Calu3 (cell line): Measurements from ENCODE around the gene RASSF8. TPM values are rescaled to one million over a fixed set of nuclear protein-coding genes. Genes with fewer than 3 reads are reported as not detected.

Experiments
- BruUV-seq: library from RNA; stranded (reverse); fragments of 400-500 nt; replicated peaks from 2 replicates; lab custom pipeline; 2021; lab: Mats Ljungman, UMichigan
- CTCF ChIA-PET: fragments of 300-600 bp; sonication (Branson Sonifier 250); formaldehyde crosslinking; loops from one replicate; lab custom pipeline; 2022; ENCODE audit warnings: antibody characterized with exemption; lab: Charles Lee
- DNase-seq: peaks from one replicate; pipeline ENCODE4 v3.0.0; 2022
- H3K27ac Mint-ChIP-seq: one replicate; pipeline ENCODE4 v1.8.0; 2022; ENCODE audit warnings: mixed read lengths; ENCODE audit not compliant: unreplicated experiment
- H3K27me3 Mint-ChIP-seq: one replicate; pipeline ENCODE4 v1.8.0; 2022; ENCODE audit warnings: mixed read lengths; ENCODE audit not compliant: unreplicated experiment
- H3K36me3 Mint-ChIP-seq: one replicate; pipeline ENCODE4 v1.8.0; 2022; ENCODE audit warnings: mild to moderate bottlenecking, moderate library complexity, mixed read lengths; ENCODE audit not compliant: insufficient read depth, unreplicated experiment
- H3K4me1 Mint-ChIP-seq: one replicate; pipeline ENCODE4 v1.8.0; 2022; ENCODE audit warnings: mild to moderate bottlenecking, low read depth, mixed read lengths; ENCODE audit not compliant: unreplicated experiment
- H3K4me3 Mint-ChIP-seq: one replicate; pipeline ENCODE4 v1.8.0; 2022; ENCODE audit warnings: mild to moderate bottlenecking, low read depth, moderate library complexity, mixed read lengths; ENCODE audit not compliant: unreplicated experiment
- H3K9me3 Mint-ChIP-seq: one replicate; pipeline ENCODE4 v1.8.0; 2022; ENCODE audit warnings: low read depth, mixed read lengths; ENCODE audit not compliant: unreplicated experiment
- CTCF ChIP-seq: fragments of 200-600 bp; IDR thresholded peaks from one replicate; pipeline ENCODE4 v1.8.0; 2022; ENCODE audit warnings: antibody characterized with exemption; ENCODE audit not compliant: unreplicated experiment
- intact Hi-C: fragments of 100-400 bp; cut with micrococcal nuclease; formaldehyde crosslinking; loops from one replicate; pipeline ENCODE4 v1.10.0; 2022; ENCODE audit not compliant: unreplicated experiment
- total RNA-seq: library from RNA; stranded (reverse); gene quantifications from 2 replicates; pipeline ENCODE4 v1.2.3, GENCODE V29; 2022

Gene RASSF8
- total RNA-seq, 1 experiment from 2014 or later = 26.6 TPM

- peaks cover 30% of the 10 kb centered on the region for H3K4me1 Mint-ChIP-seq
- intact Hi-C loops = no loop called here
- H3K9me3 Mint-ChIP-seq = peaks cover 6% of the 10 kb centered on the region
- H3K36me3 Mint-ChIP-seq = no peaks in the 10 kb centered on the region
- DNase-seq = no peak
- no peak overlapping the region for H3K27ac Mint-ChIP-seq
- H3K4me3 Mint-ChIP-seq = no peak overlapping the region
- CTCF ChIA-PET = no interaction called here
- no peak for TF ChIP-seq CTCF
- no TSS peak for BruUV-seq
- H3K27me3 Mint-ChIP-seq = no peaks in the 10 kb centered on the region
These were observed 51.1 kb downstream of the RASSF8 start for GRCh38 chr12:26009593-26009992.

GRCh38 chr12:26010293-26010821 lies 51.9 kb downstream of the RASSF8 start:
- no peak overlapping the region for H3K4me3 Mint-ChIP-seq
- no peaks in the 10 kb centered on the region for H3K27me3 Mint-ChIP-seq
- no peaks in the 10 kb centered on the region for H3K36me3 Mint-ChIP-seq
- BruUV-seq = no TSS peak
- CTCF ChIA-PET = no interaction called here
- H3K27ac Mint-ChIP-seq = no peak overlapping the region
- DNase-seq = peak; percentile 30
- TF ChIP-seq CTCF = no peak
- peaks cover 30% of the 10 kb centered on the region for H3K4me1 Mint-ChIP-seq
- intact Hi-C loops = no loop called here
- H3K9me3 Mint-ChIP-seq = peaks cover 6% of the 10 kb centered on the region

GRCh38 chr12:26011099-26011498 lies 52.6 kb downstream of the RASSF8 start:
- H3K36me3 Mint-ChIP-seq = no peaks in the 10 kb centered on the region
- peaks cover 6% of the 10 kb centered on the region for H3K9me3 Mint-ChIP-seq
- CTCF ChIA-PET = interaction anchor here (0.6 kb wide), 1 partner anchor 13 kb away, joined by 5 read pairs; no protein-coding TSS in a partner anchor
- BruUV-seq = no TSS peak
- intact Hi-C loops = no loop called here
- H3K4me3 Mint-ChIP-seq = no peak overlapping the region
- no peak for DNase-seq
- no peaks in the 10 kb centered on the region for H3K27me3 Mint-ChIP-seq
- no peak overlapping the region for H3K27ac Mint-ChIP-seq
- peaks cover 30% of the 10 kb centered on the region for H3K4me1 Mint-ChIP-seq
- TF ChIP-seq CTCF = no peak

GRCh38 chr12:26014085-26014484 lies 55.6 kb downstream of the RASSF8 start:
- Mint-ChIP-seq H3K27ac (no peak overlapping the region), H3K4me1 (peaks cover 19% of the 10 kb centered on the region), H3K4me3 (no peak overlapping the region), H3K36me3 (no peaks in the 10 kb centered on the region), H3K9me3 (peaks cover 6% of the 10 kb centered on the region), H3K27me3 (no peaks in the 10 kb centered on the region)
- intact Hi-C loops = no loop called here
- DNase-seq = no peak
- CTCF ChIA-PET = no interaction called here
- TF ChIP-seq CTCF = no peak
- BruUV-seq = no TSS peak
